ENCODE data around the gene C19orf47.

C19orf47 gene

GRCh38 chr19:40300668-40301067 is 47.5 kb downstream of the C19orf47 start:
- TF ChIP-seq CTCF (IDR thresholded peaks at IDR 0.05; ENCODE audit: extremely low read depth, insufficient read depth, missing control alignments) = no peak
- DNase-seq (ENCODE audit: low spot score) = no peak
- in situ Hi-C loops (cut with MboI; ENCODE audit: low pct_unique_long_range_greater_than_20kb, low sequenced_read_pairs, unreplicated experiment) = loop anchor here (25.0 kb wide), 1 partner anchor 312 kb away; the partner anchor contains the start of gene LTBP4

DNA sequence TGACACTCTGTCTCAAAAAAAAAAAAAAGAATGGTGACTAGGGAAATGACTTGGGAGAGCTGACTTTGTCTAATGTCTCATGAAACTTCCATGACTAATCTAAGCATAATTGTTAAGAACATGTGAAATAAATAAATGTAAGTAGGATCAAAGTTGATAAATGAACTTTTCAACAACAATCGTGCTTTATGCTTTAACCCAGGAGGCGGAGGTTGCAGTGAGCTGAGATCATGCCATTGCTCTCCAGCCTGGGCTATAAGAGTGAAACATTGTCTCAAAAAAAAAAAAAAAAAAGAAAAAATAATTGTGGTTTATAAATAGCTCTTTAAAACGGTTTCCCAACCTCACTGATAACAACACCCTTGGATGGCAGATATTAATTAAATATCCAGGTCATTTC is 50.2 kb downstream of the C19orf47 start:
- TF ChIP-seq CTCF (IDR thresholded peaks at IDR 0.05; ENCODE audit: extremely low read depth, insufficient read depth, missing control alignments) = no peak
- no peak for DNase-seq (ENCODE audit: low spot score)
- in situ Hi-C loops (cut with MboI; ENCODE audit: low pct_unique_long_range_greater_than_20kb, low sequenced_read_pairs, unreplicated experiment) = no loop called here

DNA sequence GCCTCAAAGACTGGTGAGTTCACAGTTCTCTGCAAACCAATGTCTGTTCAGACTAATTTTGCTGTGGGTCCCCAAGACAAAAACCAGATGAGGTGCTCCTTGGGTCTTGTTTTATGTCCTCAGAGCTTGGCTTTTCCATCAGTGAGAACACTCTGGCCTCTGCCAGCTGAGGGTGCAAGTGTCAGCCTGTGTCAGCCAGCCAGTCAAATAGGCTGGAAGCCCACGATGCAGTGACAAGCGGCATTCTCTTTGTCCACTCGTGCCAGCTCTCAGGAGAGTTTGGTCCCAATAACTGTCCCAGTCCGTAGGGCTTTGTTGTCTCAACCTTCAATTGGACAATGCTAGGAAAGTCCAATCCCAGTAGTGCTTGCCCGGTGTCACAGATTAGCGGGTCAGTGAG is 53.6 kb downstream of the C19orf47 start:
- no peak for TF ChIP-seq CTCF (IDR thresholded peaks at IDR 0.05; ENCODE audit: extremely low read depth, insufficient read depth, missing control alignments)
- in situ Hi-C loops (cut with MboI; ENCODE audit: low pct_unique_long_range_greater_than_20kb, low sequenced_read_pairs, unreplicated experiment) = no loop called here
- no peak for DNase-seq (ENCODE audit: low spot score)

DNA sequence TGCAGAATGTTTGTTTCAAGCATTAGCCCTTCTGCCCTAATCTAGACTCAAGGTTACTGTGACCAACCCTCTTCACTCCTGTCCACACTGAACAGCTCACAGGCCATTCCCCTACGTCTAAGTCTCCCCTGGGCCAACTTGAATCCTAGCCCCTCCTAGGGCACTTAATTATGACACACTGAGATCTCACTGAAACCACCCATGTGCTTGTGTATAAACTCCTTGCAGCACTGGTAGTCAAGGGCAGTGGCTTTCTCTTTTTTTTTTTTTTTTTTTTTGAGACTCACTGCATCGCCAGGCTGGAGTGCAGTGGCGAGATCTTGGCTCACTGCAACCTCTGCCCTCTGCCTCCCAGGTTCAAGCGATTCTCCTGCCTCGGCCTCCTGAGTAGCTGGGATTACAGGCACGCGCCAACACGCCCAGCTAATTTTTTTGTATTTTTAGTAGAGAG is 61.2 kb downstream of the C19orf47 start:
- no peak for TF ChIP-seq CTCF (IDR thresholded peaks at IDR 0.05; ENCODE audit: extremely low read depth, insufficient read depth, missing control alignments)
- DNase-seq (ENCODE audit: low spot score) = no peak
- in situ Hi-C loops (cut with MboI; ENCODE audit: low pct_unique_long_range_greater_than_20kb, low sequenced_read_pairs, unreplicated experiment) = no loop called here

- TF ChIP-seq CTCF (IDR thresholded peaks at IDR 0.05; ENCODE audit: extremely low read depth, insufficient read depth, missing control alignments) = no peak
- in situ Hi-C loops (cut with MboI; ENCODE audit: low pct_unique_long_range_greater_than_20kb, low sequenced_read_pairs, unreplicated experiment) = no loop called here
- no peak for DNase-seq (ENCODE audit: low spot score)
Measured at GRCh38 chr19:40286235-40286970, 61.8 kb downstream of the C19orf47 start.

DNA sequence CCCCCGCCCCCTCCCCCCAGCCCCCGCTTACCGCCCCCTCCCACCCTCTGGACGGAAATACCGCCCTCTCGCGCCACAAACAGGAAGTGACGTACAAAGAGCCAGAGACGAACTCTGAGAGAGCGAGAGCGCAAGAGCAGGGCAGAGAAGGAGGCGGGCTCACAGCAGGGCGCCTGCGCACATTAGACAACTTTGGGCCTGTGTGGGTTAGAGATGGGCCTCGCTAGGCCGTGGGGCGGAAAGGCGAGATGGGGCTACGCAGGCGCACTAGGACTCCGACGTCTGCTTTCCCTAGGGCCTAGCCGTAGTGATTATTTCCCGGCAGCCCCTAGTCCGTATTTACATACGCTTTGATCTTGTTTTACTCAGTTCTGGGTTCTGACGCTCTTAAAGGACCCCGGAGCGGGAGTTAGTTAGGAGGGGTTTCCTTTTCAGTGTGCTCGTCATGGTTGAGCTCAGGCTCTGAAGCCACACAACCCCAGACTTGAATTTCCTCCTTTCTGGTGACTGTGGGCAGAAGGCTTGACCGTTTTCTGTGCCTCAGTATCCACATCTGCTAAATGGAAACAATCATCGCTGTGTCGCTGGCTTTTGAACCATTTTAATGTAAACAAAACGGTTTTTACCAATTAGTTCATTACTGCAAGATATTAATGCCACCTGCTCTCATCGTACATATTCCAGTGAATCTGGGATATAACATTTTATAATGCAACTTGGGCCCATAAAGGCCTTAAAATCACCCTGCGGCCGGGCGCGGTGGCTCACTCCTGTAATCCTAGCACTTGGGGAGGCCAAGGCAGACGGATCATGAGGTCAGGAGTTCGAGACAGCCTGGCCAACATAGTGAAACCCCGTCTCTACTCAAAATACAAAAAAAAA is 62.6 kb downstream of the C19orf47 start:
- peak; percentile 97 for DNase-seq (ENCODE audit: low spot score)
- in situ Hi-C loops (cut with MboI; ENCODE audit: low pct_unique_long_range_greater_than_20kb, low sequenced_read_pairs, unreplicated experiment) = no loop called here
- TF ChIP-seq CTCF (IDR thresholded peaks at IDR 0.05; ENCODE audit: extremely low read depth, insufficient read depth, missing control alignments) = peak; percentile 2

Measured in GM13977 (cell line).